Liver (tissue), 9 donors: ENCODE measurements around the gene UPF3B. TPM values are rescaled to one million over a fixed set of nuclear protein-coding genes. Genes with fewer than 3 reads are reported as not detected.

Source experiments
- DNase-seq: peaks from one replicate; pipeline ENCODE4 v3.0.0-alpha.2; 2017; ENCODE audit warnings: low spot score
- H3K27ac ChIP-seq, 2 donors: one replicate each; pipeline ENCODE4 v1.7.0; 2013; ENCODE audit warnings: inconsistent platforms in 2 of 2, low read length in 2 of 2, control low read depth in 1 of 2, low read depth in 1 of 2, mild to moderate bottlenecking in 1 of 2
- H3K27me3 ChIP-seq, 4 donors: one replicate each; pipeline versions ENCODE4 v1.6.1 to v1.7.0; 2013; ENCODE audit warnings: low read length in 3 of 4, inconsistent platforms in 1 of 4, mild to moderate bottlenecking in 1 of 4, moderate library complexity in 1 of 4; ENCODE audit not compliant: control insufficient read depth in 4 of 4, insufficient read depth in 4 of 4
- H3K36me3 ChIP-seq, 4 donors: one replicate each; pipeline versions ENCODE4 v1.6.1 to v1.7.0; 2013; ENCODE audit warnings: low read length in 3 of 4, mild to moderate bottlenecking in 3 of 4, low read depth in 1 of 4, moderate library complexity in 1 of 4; ENCODE audit not compliant: control insufficient read depth in 4 of 4, insufficient read depth in 3 of 4
- H3K4me1 ChIP-seq, 4 donors: one replicate each; pipeline versions ENCODE4 v1.6.1 to v1.7.0; 2013; ENCODE audit warnings: low read length in 3 of 4, mild to moderate bottlenecking in 3 of 4, moderate library complexity in 1 of 4; ENCODE audit not compliant: control insufficient read depth in 4 of 4, insufficient read depth in 4 of 4
- H3K4me3 ChIP-seq, 3 donors: one replicate each; pipeline versions ENCODE4 v1.6.1 to v1.7.0; 2013; ENCODE audit warnings: low read length in 3 of 3, control low read depth in 1 of 3, low read depth in 1 of 3, mild to moderate bottlenecking in 1 of 3
- H3K9ac ChIP-seq, 2 donors: one replicate each; pipeline ENCODE4 v1.7.0; 2013; ENCODE audit warnings: low read length in 2 of 2, mild to moderate bottlenecking in 2 of 2, moderate library complexity in 2 of 2, control low read depth in 1 of 2, low read depth in 1 of 2
- H3K9me3 ChIP-seq, 4 donors: one replicate each; pipeline versions ENCODE4 v1.6.1 to v1.7.0; 2013; ENCODE audit warnings: low read length in 3 of 4; ENCODE audit not compliant: control insufficient read depth in 4 of 4
- ATF3 ChIP-seq: IDR thresholded peaks from 2 replicates; pipeline ENCODE4 v1.6.1; 2016; ENCODE audit warnings: antibody characterized with exemption
- CTCF ChIP-seq: fragments of 150-350 bp; IDR thresholded peaks from 2 replicates; pipeline ENCODE4 v1.5.1; 2017; ENCODE audit warnings: improper control_type of control experiment, low read depth, low read length; ENCODE audit not compliant: missing input control
- EGR1 ChIP-seq, 2 donors: IDR thresholded peaks; 2 replicates each; pipeline ENCODE4 v1.6.1; 2016 to 2018; ENCODE audit warnings: antibody characterized with exemption in 2 of 2, low read depth in 2 of 2
- FOXA1 ChIP-seq: IDR thresholded peaks from 2 replicates; pipeline ENCODE4 v1.6.1; 2016; ENCODE audit warnings: antibody characterized with exemption
- FOXA2 ChIP-seq: IDR thresholded peaks from 2 replicates; pipeline ENCODE4 v1.6.1; 2016; ENCODE audit warnings: antibody characterized with exemption
- GABPA ChIP-seq, 2 donors: IDR thresholded peaks in 1 of 2; conservative IDR thresholded peaks in 1 of 2; 2 replicates each; pipeline ENCODE4 v1.6.1; 2016; ENCODE audit warnings: antibody characterized with exemption in 2 of 2, mild to moderate bottlenecking in 1 of 2, moderate library complexity in 1 of 2
- HNF4A ChIP-seq, 2 donors: conservative IDR thresholded peaks; 2 replicates each; pipeline ENCODE4 v1.6.1; 2016; ENCODE audit warnings: antibody characterized with exemption in 2 of 2, mild to moderate bottlenecking in 2 of 2
- HNF4G ChIP-seq: IDR thresholded peaks from 2 replicates; pipeline ENCODE4 v1.6.1; 2016; ENCODE audit warnings: antibody characterized with exemption
- JUND ChIP-seq, 2 donors: IDR thresholded peaks; 2 replicates each; pipeline ENCODE4 v1.6.1; 2016; ENCODE audit warnings: antibody characterized with exemption in 2 of 2
- NR2F2 ChIP-seq: IDR thresholded peaks from 2 replicates; pipeline ENCODE4 v1.6.1; 2016; ENCODE audit warnings: antibody characterized with exemption
- RAD21 ChIP-seq, 2 donors: IDR thresholded peaks; 2 replicates each; pipeline ENCODE4 v1.6.1; 2016; ENCODE audit warnings: antibody characterized with exemption in 2 of 2, mild to moderate bottlenecking in 2 of 2
- REST ChIP-seq: IDR thresholded peaks from 2 replicates; pipeline ENCODE4 v1.6.1; 2016; ENCODE audit warnings: antibody characterized with exemption, mild to moderate bottlenecking
- RXRA ChIP-seq, 2 donors: IDR thresholded peaks; 2 replicates each; pipeline ENCODE4 v1.6.1; 2017 to 2018; ENCODE audit warnings: antibody characterized with exemption in 2 of 2, mild to moderate bottlenecking in 1 of 2
- SP1 ChIP-seq: IDR thresholded peaks from 2 replicates; pipeline ENCODE4 v1.6.1; 2018; ENCODE audit warnings: antibody characterized with exemption, mild to moderate bottlenecking
- TAF1 ChIP-seq: conservative IDR thresholded peaks from 2 replicates; pipeline ENCODE4 v1.6.1; 2016; ENCODE audit warnings: antibody characterized with exemption, mild to moderate bottlenecking
- YY1 ChIP-seq: IDR thresholded peaks from 2 replicates; pipeline ENCODE4 v1.6.1; 2016; ENCODE audit warnings: antibody characterized with exemption, mild to moderate bottlenecking
- WGBS: extraction: QIAGEN DNeasy Blood & Tissue Kit; methylation state at CpG from one replicate; pipeline ENCODE4 v1.1.7; 2013; 5-methylcytosine and 5-hydroxymethylcytosine counted together
- polyA plus RNA-seq, 2 donors: library from polyadenylated mRNA; stranded (reverse) in 1 of 2; unstranded in 1 of 2; fragments of 200-250 nt in 1 of 2; fragments of >200 nt in 1 of 2; fragmentation: Nextera tagmentation in 1 of 2; extraction: Ambion mirVana in 1 of 2; gene quantifications; one replicate each; pipeline versions ENCODE4 v1.2.1 to v1.2.3, GENCODE V29; 2013 to 2015
- total RNA-seq, 2 donors: library from RNA; depleted of rRNA; stranded (reverse); fragments of >200 nt; gene quantifications; one replicate each; pipeline ENCODE4 v1.2.3, GENCODE V29; 2014
- TF ChIP-seq, protein P1 (sequence below): IDR thresholded peaks from 2 replicates; pipeline ENCODE4 v1.6.1; 2016; ENCODE audit warnings: antibody characterized with exemption
- TF ChIP-seq, protein P2 (sequence below): IDR thresholded peaks from 2 replicates; pipeline ENCODE4 v1.6.1; 2016; ENCODE audit warnings: antibody characterized with exemption
- donor health status: healthy.
- donor health status: healthy.
- donor health status: healthy.
- donor health status: healthy.
- donor health status: healthy.

UPF3B gene
- total RNA-seq (1 to 10 TPM; 3.3 TPM), polyA plus RNA-seq (1 to 10 TPM; 4.5 to 4.6 TPM)

GRCh38 chrX:119852382-119853353 lies at the start of gene UPF3B:
Gene UPF3B (minus strand): TSS chrX:119852963. CDS start chrX:119852928, 35 bp downstream.
- Histone ChIP-seq H3K4me1 (peaks cover 0 to 7% (median 3%) of the 10 kb centered on the region in 4 donors), H3K27me3 (no peaks in the 10 kb centered on the region), H3K36me3 (peaks cover 0 to 5% (median 1%) of the 10 kb centered on the region in 4 donors), H3K27ac (peak within 1 kb of the TSS; percentile 77 to 86), H3K4me3 (peak within 1 kb of the TSS; percentile 78 to 85 (median 78)), H3K9ac (peak within 1 kb of the TSS; percentile 83 to 87), H3K9me3 (no peaks in the 10 kb centered on the region)
- WGBS = under 1% methylated on average over 54 of the region's 54 CpGs
- peak; percentile 91 for DNase-seq
- TF ChIP-seq RXRA (IDR thresholded peaks at IDR 0.05) (peak; percentile 54), TAF1 (no peak), JUND (IDR thresholded peaks at IDR 0.05) (no peak), NR2F2 (no peak), REST (peak; percentile 37), CTCF (no peak), EGR1 (IDR thresholded peaks at IDR 0.05; ENCODE audit: low read depth in 2 of 2) (no peak), YY1 (peak; percentile 98), SP1 (peak; percentile 66), HNF4A (conservative IDR thresholded peaks at IDR 0.05) (peak; percentile 37 to 38), FOXA1 (no peak), FOXA2 (no peak), ATF3 (no peak), RAD21 (IDR thresholded peaks at IDR 0.05) (peak; percentile 21 to 32), GABPA (IDR thresholded peaks at IDR 0.05 in 1 of 2, conservative IDR thresholded peaks at IDR 0.05 in 1 of 2) (peak in 1 of 2 donors; percentile 60), HNF4G (no peak)
- TF ChIP-seq, protein P1, sequence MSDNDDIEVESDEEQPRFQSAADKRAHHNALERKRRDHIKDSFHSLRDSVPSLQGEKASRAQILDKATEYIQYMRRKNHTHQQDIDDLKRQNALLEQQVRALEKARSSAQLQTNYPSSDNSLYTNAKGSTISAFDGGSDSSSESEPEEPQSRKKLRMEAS = peak; percentile 48
- TF ChIP-seq, protein P2, sequence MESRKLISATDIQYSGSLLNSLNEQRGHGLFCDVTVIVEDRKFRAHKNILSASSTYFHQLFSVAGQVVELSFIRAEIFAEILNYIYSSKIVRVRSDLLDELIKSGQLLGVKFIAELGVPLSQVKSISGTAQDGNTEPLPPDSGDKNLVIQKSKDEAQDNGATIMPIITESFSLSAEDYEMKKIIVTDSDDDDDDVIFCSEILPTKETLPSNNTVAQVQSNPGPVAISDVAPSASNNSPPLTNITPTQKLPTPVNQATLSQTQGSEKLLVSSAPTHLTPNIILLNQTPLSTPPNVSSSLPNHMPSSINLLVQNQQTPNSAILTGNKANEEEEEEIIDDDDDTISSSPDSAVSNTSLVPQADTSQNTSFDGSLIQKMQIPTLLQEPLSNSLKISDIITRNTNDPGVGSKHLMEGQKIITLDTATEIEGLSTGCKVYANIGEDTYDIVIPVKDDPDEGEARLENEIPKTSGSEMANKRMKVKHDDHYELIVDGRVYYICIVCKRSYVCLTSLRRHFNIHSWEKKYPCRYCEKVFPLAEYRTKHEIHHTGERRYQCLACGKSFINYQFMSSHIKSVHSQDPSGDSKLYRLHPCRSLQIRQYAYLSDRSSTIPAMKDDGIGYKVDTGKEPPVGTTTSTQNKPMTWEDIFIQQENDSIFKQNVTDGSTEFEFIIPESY = peak; percentile 99
